Measurements from ENCODE around the gene LLCFC1. TPM values are rescaled to one million over a fixed set of nuclear protein-coding genes. Genes with fewer than 3 reads are reported as not detected.

The LLCFC1 gene
- total RNA-seq, 4 donors from 2014 or later, result not detected

- intact Hi-C loops (cut with DNase I), result no loop called here
- Histone ChIP-seq H3K27me3 (no peaks in the 10 kb centered on the region), H3K36me3 (no peaks in the 10 kb centered on the region), H3K9me3 (no peaks in the 10 kb centered on the region), H3K27ac (replicated peaks in 1 of 4) (no peak overlapping the region), H3K4me3 (no peak overlapping the region), H3K4me1 (no peaks in the 10 kb centered on the region)
- no peak for TF ChIP-seq EP300 (IDR thresholded peaks at IDR 0.05)
- TF ChIP-seq POLR2A (IDR thresholded peaks at IDR 0.05; ENCODE audit: low read depth), result no peak
- no peak for TF ChIP-seq POLR2AphosphoS5 (IDR thresholded peaks at IDR 0.05)
- TF ChIP-seq CTCF (IDR thresholded peaks at IDR 0.05), result no peak
- 50% methylated on average over 1 of the region's 1 CpG for WGBS
- no peak for DNase-seq (ENCODE audit: extremely low spot score)
These were observed 25.2 kb upstream of the LLCFC1 start for GRCh38 chr7:142914121-142914520.

- Histone ChIP-seq H3K27ac (replicated peaks in 1 of 4) (no peak overlapping the region), H3K27me3 (no peaks in the 10 kb centered on the region), H3K4me3 (no peak overlapping the region), H3K9me3 (no peaks in the 10 kb centered on the region), H3K36me3 (no peaks in the 10 kb centered on the region), H3K4me1 (no peaks in the 10 kb centered on the region)
- no peak for DNase-seq (ENCODE audit: extremely low spot score)
- 84% methylated on average over 8 of the region's 8 CpGs for WGBS
- TF ChIP-seq POLR2AphosphoS5 (IDR thresholded peaks at IDR 0.05), result no peak
- intact Hi-C loops (cut with DNase I), result no loop called here
These were observed 24.0 kb upstream of the LLCFC1 start for GRCh38 chr7:142915315-142915714.

DNA sequence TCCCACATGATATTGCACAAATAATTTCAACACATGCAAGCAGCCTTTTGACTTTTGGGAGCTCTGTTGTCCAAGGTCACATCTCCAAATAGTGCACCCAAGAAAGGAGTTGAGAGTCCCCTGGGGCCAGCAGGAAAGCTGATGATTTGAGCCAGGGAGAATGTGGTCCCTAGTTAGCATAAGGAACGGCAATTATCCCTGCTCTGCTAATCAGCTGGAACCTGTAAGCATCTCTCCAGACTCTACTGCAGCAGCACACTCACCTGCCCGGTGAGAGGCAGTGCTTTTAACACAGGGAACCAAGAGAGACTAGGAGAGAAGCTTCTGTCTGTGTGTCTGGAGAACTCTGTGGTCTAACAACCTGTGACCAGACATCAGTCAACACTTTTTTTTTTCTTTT, 22.8 kb upstream of the LLCFC1 start:
- H3K27ac ChIP-seq (replicated peaks in 1 of 4), result no peak overlapping the region
- no peaks in the 10 kb centered on the region for H3K9me3 ChIP-seq
- 64% methylated on average over 2 of the region's 2 CpGs for WGBS
- H3K27me3 ChIP-seq, result no peaks in the 10 kb centered on the region
- no peak for TF ChIP-seq POLR2A (IDR thresholded peaks at IDR 0.05; ENCODE audit: low read depth)
- TF ChIP-seq POLR2AphosphoS5 (IDR thresholded peaks at IDR 0.05), result no peak
- no peak for TF ChIP-seq CTCF (IDR thresholded peaks at IDR 0.05)
- TF ChIP-seq EP300 (IDR thresholded peaks at IDR 0.05), result no peak
- H3K36me3 ChIP-seq, result no peaks in the 10 kb centered on the region
- no peak overlapping the region for H3K4me3 ChIP-seq
- H3K4me1 ChIP-seq, result no peaks in the 10 kb centered on the region
- intact Hi-C loops (cut with DNase I), result no loop called here
- no peak for DNase-seq (ENCODE audit: extremely low spot score)

DNA sequence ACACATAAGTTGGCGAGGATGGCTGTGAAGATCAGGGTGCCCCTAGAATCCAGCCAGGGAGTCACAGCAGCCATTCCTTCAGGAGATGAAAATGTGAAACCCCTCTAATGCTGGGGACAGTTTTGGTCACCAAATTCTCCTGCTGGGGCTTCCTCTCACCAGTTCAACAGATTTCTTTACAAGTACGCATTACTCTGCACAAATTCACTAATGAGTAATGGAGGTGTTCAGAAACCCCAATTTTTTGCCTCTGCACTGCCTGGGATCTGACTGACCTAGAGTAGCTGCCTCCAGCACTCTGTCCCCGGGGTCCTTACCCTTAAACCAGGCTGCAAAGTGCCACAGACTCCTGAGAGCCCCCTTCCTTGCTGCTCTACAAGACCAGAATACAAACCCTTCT, 21.8 kb upstream of the LLCFC1 start:
- Histone ChIP-seq H3K9me3 (no peaks in the 10 kb centered on the region), H3K27ac (replicated peaks in 1 of 4) (no peak overlapping the region), H3K36me3 (no peaks in the 10 kb centered on the region), H3K4me1 (no peaks in the 10 kb centered on the region), H3K27me3 (no peaks in the 10 kb centered on the region), H3K4me3 (no peak overlapping the region)
- DNase-seq (ENCODE audit: extremely low spot score), result no peak
- intact Hi-C loops (cut with DNase I), result no loop called here
- no peak for TF ChIP-seq POLR2AphosphoS5 (IDR thresholded peaks at IDR 0.05)
- no peak for TF ChIP-seq CTCF (IDR thresholded peaks at IDR 0.05)
- no peak for TF ChIP-seq POLR2A (IDR thresholded peaks at IDR 0.05; ENCODE audit: low read depth)
- TF ChIP-seq EP300 (IDR thresholded peaks at IDR 0.05), result no peak
- WGBS, result 76% methylated on average over 3 of the region's 3 CpGs

- Histone ChIP-seq H3K4me1 (no peaks in the 10 kb centered on the region), H3K27me3 (no peaks in the 10 kb centered on the region), H3K9me3 (no peaks in the 10 kb centered on the region), H3K36me3 (no peaks in the 10 kb centered on the region), H3K4me3 (no peak overlapping the region), H3K27ac (replicated peaks in 1 of 4) (no peak overlapping the region)
- intact Hi-C loops (cut with DNase I), result no loop called here
- no peak for DNase-seq (ENCODE audit: extremely low spot score)
- TF ChIP-seq CTCF (IDR thresholded peaks at IDR 0.05) (no peak), POLR2A (IDR thresholded peaks at IDR 0.05; ENCODE audit: low read depth) (no peak), POLR2AphosphoS5 (IDR thresholded peaks at IDR 0.05) (no peak), EP300 (IDR thresholded peaks at IDR 0.05) (no peak)
- WGBS, result 63% methylated on average over 2 of the region's 2 CpGs
These were observed 20.4 kb upstream of the LLCFC1 start for GRCh38 chr7:142918901-142919300.

All from esophagus muscularis mucosa (tissue), 4 donors.